ENCODE measurements around the gene ATG4C.
"Not testable (repeated sequence)": the region's sequence is repeated elsewhere in the genome, so short reads cannot be mapped to it uniquely, and the experiment has no call there.

ATG4C gene, protein sequence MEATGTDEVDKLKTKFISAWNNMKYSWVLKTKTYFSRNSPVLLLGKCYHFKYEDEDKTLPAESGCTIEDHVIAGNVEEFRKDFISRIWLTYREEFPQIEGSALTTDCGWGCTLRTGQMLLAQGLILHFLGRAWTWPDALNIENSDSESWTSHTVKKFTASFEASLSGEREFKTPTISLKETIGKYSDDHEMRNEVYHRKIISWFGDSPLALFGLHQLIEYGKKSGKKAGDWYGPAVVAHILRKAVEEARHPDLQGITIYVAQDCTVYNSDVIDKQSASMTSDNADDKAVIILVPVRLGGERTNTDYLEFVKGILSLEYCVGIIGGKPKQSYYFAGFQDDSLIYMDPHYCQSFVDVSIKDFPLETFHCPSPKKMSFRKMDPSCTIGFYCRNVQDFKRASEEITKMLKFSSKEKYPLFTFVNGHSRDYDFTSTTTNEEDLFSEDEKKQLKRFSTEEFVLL

DNA sequence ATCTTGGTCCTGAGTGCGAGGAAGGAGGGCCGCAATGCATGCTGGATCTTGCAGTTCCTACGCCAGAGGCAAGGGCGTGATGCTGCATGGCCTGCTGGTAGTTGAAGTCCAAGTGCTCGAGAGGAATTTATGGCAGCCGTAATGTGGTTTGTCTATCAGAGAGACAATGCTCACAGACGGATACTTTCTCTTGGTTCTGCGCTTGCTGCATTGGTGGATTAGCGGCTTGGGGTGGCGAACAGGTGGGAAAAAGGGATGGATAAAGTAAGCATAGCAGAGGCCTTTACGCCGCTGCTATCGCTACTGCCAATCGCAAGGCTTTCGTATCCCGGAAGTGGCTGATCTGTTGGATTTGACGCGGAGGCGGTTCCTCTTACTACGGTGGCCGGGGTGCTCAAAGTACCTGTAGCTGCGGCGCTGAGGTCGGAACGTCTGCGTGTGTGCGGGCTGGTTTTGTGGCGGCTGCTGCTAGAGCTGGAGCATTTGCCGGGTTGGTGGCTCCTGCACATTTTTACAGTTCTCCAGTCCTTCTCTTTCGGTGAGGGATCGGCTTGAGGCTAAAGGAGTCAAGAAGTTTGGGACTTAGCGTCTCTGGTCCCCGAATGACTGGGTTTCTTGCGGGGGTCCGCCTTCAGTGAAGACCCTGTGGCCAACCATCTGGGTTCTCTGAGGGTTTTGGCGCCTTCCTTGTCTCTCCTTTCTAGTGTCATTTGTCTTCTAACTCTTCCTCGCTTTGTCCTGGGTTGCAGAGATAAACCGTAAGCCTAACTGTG, at the start of gene ATG4C:
Gene ATG4C, plus strand, starts transcription at position 397 of the 773 bp plus-strand sequence. CDS start 19,655 bp downstream, outside the sequence.
- Histone ChIP-seq H4K20me1 (ENCODE audit: insufficient read depth) (no peaks in the 10 kb centered on the region), H3K4me1 (ENCODE audit: low read depth, poor library complexity, severe bottlenecking) (peaks cover 24% of the 10 kb centered on the region), H3K27me3 (ENCODE audit: insufficient read depth, low read depth) (no peaks in the 10 kb centered on the region), H3K27ac (peak within 1 kb of the TSS; percentile 51), H3K36me3 (ENCODE audit: insufficient read depth) (no peaks in the 10 kb centered on the region), H3K4me2 (peak within 1 kb of the TSS; percentile 59), H3K4me3 (IDR thresholded peaks at IDR 0.05; ENCODE audit: insufficient read depth, low read depth, low read length) (peak within 1 kb of the TSS; percentile 55), H3K9ac (peak within 1 kb of the TSS; percentile 62), H3K79me2 (ENCODE audit: insufficient read depth, low read depth) (no peaks in the 10 kb centered on the region), H2AFZ (ENCODE audit: low read depth) (peak within 1 kb of the TSS; percentile 80)
- TF ChIP-seq, protein P1, sequence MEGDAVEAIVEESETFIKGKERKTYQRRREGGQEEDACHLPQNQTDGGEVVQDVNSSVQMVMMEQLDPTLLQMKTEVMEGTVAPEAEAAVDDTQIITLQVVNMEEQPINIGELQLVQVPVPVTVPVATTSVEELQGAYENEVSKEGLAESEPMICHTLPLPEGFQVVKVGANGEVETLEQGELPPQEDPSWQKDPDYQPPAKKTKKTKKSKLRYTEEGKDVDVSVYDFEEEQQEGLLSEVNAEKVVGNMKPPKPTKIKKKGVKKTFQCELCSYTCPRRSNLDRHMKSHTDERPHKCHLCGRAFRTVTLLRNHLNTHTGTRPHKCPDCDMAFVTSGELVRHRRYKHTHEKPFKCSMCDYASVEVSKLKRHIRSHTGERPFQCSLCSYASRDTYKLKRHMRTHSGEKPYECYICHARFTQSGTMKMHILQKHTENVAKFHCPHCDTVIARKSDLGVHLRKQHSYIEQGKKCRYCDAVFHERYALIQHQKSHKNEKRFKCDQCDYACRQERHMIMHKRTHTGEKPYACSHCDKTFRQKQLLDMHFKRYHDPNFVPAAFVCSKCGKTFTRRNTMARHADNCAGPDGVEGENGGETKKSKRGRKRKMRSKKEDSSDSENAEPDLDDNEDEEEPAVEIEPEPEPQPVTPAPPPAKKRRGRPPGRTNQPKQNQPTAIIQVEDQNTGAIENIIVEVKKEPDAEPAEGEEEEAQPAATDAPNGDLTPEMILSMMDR (conservative IDR thresholded peaks at IDR 0.05; ENCODE audit: low read depth, low read length), result no peak

DNA sequence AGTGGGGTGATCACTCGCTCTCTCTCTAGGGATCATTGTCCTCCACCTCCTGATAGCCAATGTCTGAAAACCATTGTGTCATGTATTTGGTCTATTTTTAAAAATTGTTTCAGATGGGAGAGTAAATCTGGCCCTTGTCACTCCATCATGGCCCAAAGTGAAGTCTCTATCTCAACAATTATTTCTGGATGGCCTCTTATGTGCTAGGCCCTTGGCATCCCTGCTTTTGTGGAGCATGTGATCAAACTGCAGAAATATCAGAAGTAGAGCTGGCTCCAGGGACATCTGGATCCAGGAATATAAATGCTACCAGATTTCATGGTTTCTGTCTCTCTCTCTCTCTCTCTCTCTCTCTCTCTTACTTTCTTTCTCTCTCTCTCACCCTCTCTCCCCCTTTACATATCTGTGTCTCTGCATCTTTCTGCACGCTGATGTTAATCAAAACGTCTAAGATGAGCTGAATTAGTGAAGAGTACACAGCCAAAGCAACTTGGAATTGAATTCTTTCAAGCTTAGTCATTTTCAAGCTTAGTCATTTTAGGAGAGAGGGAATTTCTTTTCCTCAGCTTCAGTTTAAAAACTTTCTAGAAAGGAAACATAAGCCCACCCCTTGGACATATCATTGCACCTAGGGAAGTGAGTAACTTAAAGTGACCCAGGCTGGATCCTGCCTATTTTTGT, 48.3 kb upstream of the ATG4C start:
- H3K27ac ChIP-seq, result no peak overlapping the region
- no peak overlapping the region for H3K9ac ChIP-seq
- no peak overlapping the region for H3K4me2 ChIP-seq

DNA sequence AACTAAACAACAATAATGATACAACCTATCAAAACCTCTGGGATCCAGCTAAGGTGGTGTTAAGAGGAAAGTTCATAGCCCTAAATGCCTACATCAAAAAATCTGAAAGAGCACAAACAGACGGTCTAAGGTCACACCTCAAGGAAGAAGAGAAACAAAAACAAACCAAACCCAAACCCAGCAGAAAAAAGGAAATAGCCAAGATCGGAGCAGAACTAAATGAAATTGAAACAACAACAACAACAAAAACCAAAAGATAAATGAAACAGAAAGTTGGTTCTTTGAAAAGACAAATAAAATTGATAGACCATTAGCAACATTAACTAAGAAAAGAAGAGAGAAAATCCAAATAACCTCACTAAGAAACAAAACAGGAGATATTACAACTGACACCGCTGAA, 43.2 kb upstream of the ATG4C start:
- H3K4me3 ChIP-seq (IDR thresholded peaks at IDR 0.05; ENCODE audit: insufficient read depth, low read depth, low read length); H3K36me3 ChIP-seq (ENCODE audit: insufficient read depth); H3K4me1 ChIP-seq (ENCODE audit: low read depth, poor library complexity, severe bottlenecking); H2AFZ ChIP-seq (ENCODE audit: low read depth); H3K79me2 ChIP-seq (ENCODE audit: insufficient read depth, low read depth); H3K27ac ChIP-seq; H3K27me3 ChIP-seq (ENCODE audit: insufficient read depth, low read depth); H4K20me1 ChIP-seq (ENCODE audit: insufficient read depth); H3K9ac ChIP-seq; H3K4me2 ChIP-seq: not testable (repeated sequence)

More for the DNA sequence above, 48.3 kb upstream of the ATG4C start:
- H4K20me1 ChIP-seq (ENCODE audit: insufficient read depth), result no peaks in the 10 kb centered on the region
- H3K79me2 ChIP-seq (ENCODE audit: insufficient read depth, low read depth), result no peaks in the 10 kb centered on the region
- H3K4me1 ChIP-seq (ENCODE audit: low read depth, poor library complexity, severe bottlenecking), result no peaks in the 10 kb centered on the region
- TF ChIP-seq, protein P1 (conservative IDR thresholded peaks at IDR 0.05; ENCODE audit: low read depth, low read length), result no peak
- H3K4me3 ChIP-seq (IDR thresholded peaks at IDR 0.05; ENCODE audit: insufficient read depth, low read depth, low read length), result no peak overlapping the region
- H2AFZ ChIP-seq (ENCODE audit: low read depth), result no peak overlapping the region
- H3K36me3 ChIP-seq (ENCODE audit: insufficient read depth), result no peaks in the 10 kb centered on the region
- no peaks in the 10 kb centered on the region for H3K27me3 ChIP-seq (ENCODE audit: insufficient read depth, low read depth)

DNA sequence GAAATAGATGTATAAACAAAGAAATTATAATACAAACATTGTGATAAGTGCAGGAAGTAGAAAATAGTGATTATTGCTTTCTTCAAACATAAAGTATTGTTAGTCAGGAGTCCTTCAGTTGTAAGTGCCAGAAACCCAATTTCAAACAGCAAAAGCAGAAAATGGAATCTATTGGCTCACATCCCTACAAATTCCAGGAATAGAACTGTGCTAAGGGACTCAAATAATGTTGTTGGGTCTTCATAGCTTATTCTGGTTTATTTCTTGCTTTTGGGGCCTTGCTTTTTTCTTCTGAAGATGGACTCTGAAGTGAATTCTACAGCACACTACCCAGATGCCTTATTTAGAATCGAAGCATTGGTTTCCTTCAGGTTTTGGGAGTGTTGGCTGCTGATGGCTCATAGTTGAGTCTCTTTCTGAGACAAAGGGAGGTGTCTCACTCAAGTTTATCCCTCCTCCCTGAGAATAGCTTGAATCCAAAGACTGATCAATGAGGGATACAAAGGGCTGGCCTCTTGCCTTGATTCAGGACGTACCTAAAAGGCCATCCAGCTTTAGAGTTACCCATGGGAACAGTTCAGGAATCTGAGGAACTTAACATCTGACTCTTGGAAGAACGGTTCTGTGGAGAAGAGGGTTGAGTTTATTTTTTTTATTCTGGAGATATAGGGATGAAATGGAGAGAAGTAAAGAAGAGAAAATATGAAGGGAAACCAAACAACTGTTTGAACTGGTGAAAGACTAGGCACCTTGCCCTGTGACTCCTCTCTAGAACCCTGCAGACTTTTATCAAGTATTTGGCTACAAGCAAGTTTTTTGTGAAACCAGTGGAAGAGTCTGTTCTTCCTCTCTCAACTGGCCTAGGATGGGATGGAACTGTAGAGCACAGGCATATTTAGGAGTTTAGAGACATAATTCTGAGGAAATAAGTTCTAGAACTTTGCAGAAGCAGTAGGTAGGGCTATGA, 39.0 kb upstream of the ATG4C start:
- Histone ChIP-seq H3K79me2 (ENCODE audit: insufficient read depth, low read depth) (no peaks in the 10 kb centered on the region), H3K4me2 (no peak overlapping the region), H3K27me3 (ENCODE audit: insufficient read depth, low read depth) (no peaks in the 10 kb centered on the region), H2AFZ (ENCODE audit: low read depth) (no peak overlapping the region), H3K9ac (no peak overlapping the region), H3K27ac (no peak overlapping the region), H3K4me3 (IDR thresholded peaks at IDR 0.05; ENCODE audit: insufficient read depth, low read depth, low read length) (no peak overlapping the region), H3K4me1 (ENCODE audit: low read depth, poor library complexity, severe bottlenecking) (no peaks in the 10 kb centered on the region), H4K20me1 (ENCODE audit: insufficient read depth) (no peaks in the 10 kb centered on the region), H3K36me3 (ENCODE audit: insufficient read depth) (no peaks in the 10 kb centered on the region)
- TF ChIP-seq, protein P1 (conservative IDR thresholded peaks at IDR 0.05; ENCODE audit: low read depth, low read length), result no peak

Data from KMS-11 (cell line).